Activated CD4-positive, alpha-beta T cell treated with anti-CD3 and anti-CD28 coated beads, Interleukin-2, amount 50 U/mL, for 16 hours (primary cell): ENCODE measurements around the gene SERPIND1.
"Not testable (repeated sequence)": the region's sequence is repeated elsewhere in the genome, so short reads cannot be mapped to it uniquely, and the experiment has no call there.

Experiments
- DNase-seq: peaks from one replicate; pipeline ENCODE4 v3.0.0-alpha.2; 2020

The SERPIND1 gene

DNA sequence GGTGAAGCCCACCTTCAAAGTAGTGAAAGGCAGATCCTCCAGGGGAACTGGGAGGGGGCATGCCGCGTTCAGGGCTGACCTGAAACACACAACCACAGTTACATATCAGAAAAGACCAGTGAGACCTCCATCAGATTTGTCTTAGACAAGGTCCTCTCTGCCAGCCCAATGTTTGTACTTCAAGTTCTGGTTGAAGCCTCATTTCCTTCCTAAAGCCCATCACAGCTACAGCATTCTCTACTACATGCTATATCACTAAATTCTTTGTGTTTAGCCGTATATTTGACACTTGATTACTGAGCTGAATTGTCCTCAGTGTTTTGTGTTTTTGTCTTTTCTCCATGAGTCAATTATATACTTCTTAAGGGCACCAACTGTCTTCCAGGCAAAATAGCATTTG lies 44.6 kb downstream of the SERPIND1 start:
- DNase-seq, result no peak

DNA sequence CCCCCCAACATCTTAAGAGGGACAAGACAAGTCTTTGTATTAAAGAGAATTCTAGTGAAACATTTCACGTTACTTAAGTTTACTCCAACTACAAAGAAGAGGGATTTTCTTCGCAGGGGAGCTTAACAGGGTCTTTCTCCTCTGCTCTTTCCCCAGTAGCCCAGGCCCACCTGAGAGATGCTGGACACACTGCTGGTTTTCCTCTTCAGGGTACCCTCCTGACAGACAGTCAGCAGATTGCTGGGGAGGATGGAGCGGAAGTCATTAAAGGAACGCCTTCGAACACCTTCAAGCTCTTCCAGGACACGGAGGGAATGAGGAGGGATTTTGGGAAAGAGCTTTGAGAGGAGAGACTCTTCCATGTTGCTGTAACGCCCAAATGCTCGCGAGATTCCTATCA lies 45.6 kb downstream of the SERPIND1 start:
- no peak for DNase-seq

DNA sequence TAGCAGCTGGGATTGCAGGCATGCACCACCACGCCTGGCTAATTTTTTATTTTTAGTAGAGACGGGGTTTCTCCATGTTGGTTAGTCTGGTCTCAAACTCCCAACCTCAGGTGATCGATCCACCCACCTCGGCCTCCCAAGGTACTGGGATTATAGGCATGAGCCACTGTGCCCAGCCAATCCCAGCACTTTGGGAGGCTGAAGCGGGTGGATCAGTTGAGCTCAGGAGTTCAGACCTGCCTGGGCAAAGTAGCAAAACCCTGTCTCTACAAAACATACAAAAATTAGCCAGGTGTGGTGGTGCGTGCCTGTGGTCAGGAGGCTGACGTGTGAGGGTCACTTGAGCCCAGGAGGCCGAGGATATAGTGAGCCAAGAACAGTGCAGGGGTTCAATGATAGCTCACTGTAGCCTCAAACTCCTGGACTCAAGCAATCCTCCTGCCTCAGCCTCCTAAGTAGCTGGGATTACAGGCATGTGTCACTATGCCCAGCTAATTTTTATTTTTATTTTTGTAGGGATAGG lies 47.9 kb downstream of the SERPIND1 start:
- not testable (repeated sequence) for DNase-seq

- DNase-seq, result no peak
These were observed 48.3 kb downstream of the SERPIND1 start for GRCh38 chr22:20822240-20822639.

GRCh38 chr22:20823264-20823663 lies 49.4 kb downstream of the SERPIND1 start:
- DNase-seq, result no peak

- DNase-seq, result not testable (repeated sequence)
These were observed 51.3 kb downstream of the SERPIND1 start for GRCh38 chr22:20825216-20825615.

GRCh38 chr22:20825624-20826023 lies 51.7 kb downstream of the SERPIND1 start:
- DNase-seq, result no peak

- DNase-seq, result not testable (repeated sequence)
These were observed 52.6 kb downstream of the SERPIND1 start for GRCh38 chr22:20826373-20827152.

GRCh38 chr22:20829491-20830134 lies 55.7 kb downstream of the SERPIND1 start:
- no peak for DNase-seq

DNA sequence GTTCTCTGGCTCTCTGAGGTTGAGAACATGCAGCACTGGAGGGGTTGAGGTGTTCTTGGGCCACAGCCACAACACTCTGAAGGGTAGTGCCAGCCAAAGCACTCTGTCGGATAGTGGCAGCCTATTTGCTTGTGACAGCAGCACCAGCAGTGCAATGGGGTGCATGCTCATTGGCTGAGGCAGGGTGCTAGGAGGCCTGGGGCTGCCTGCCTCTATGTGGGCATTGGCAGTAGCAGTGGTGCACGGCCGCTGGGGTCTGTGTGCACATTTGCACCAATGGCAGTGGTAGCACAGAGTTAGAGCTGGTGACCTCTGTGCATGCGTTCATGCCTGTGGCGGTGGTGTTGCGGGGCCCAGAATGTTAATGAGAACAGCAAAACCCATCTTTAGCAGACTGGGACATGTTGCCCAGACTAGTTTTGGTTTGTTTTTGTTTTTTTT lies 59.3 kb downstream of the SERPIND1 start:
- DNase-seq, result no peak

- no peak for DNase-seq
These were observed 60.3 kb downstream of the SERPIND1 start for GRCh38 chr22:20834206-20834605.

- DNase-seq, result no peak
These were observed 60.8 kb downstream of the SERPIND1 start for GRCh38 chr22:20834725-20835124.
